ENCODE results near the gene ZFP91.

The ZFP91 gene

GRCh38 chr11:58632510-58632909 is 53.6 kb downstream of the ZFP91 start:
- no peak for DNase-seq

GRCh38 chr11:58636587-58636986 is 57.7 kb downstream of the ZFP91 start:
- no peak for DNase-seq

GRCh38 chr11:58637371-58637770 is 58.5 kb downstream of the ZFP91 start:
- DNase-seq = no peak

- no peak for DNase-seq
Measured at GRCh38 chr11:58639103-58639502, 60.2 kb downstream of the ZFP91 start.

- no peak for DNase-seq
Measured at GRCh38 chr11:58639669-58640068, 60.8 kb downstream of the ZFP91 start.

GRCh38 chr11:58640386-58641023 is 61.6 kb downstream of the ZFP91 start:
- no peak for DNase-seq

GRCh38 chr11:58641341-58641740 is 62.5 kb downstream of the ZFP91 start:
- no peak for DNase-seq

GRCh38 chr11:58641803-58642581 is 63.1 kb downstream of the ZFP91 start:
- DNase-seq = no peak

GRCh38 chr11:58645854-58646253 is 67.0 kb downstream of the ZFP91 start:
- no peak for DNase-seq

GRCh38 chr11:58647141-58647699 is 68.4 kb downstream of the ZFP91 start:
- no peak for DNase-seq

- DNase-seq = no peak
Measured at GRCh38 chr11:58647866-58648265, 69.0 kb downstream of the ZFP91 start.

- DNase-seq = no peak
Measured at GRCh38 chr11:58649623-58650022, 70.8 kb downstream of the ZFP91 start.

- no peak for DNase-seq
Measured at GRCh38 chr11:58650496-58650895, 71.6 kb downstream of the ZFP91 start.

GRCh38 chr11:58652726-58653280 is 73.9 kb downstream of the ZFP91 start:
- DNase-seq = no peak

- peak; percentile 66 for DNase-seq
Measured at GRCh38 chr11:58654079-58654907, 75.4 kb downstream of the ZFP91 start.

GRCh38 chr11:58654908-58655296 is 76.0 kb downstream of the ZFP91 start:
- DNase-seq = no peak

- DNase-seq = no peak
Measured at GRCh38 chr11:58656348-58656747, 77.5 kb downstream of the ZFP91 start.

GRCh38 chr11:58658623-58659022 is 79.8 kb downstream of the ZFP91 start:
- DNase-seq = no peak

GRCh38 chr11:58659404-58659803 is 80.5 kb downstream of the ZFP91 start:
- DNase-seq = no peak

GRCh38 chr11:58659910-58660570 is 81.2 kb downstream of the ZFP91 start:
- DNase-seq = no peak

Measured in NCI-H446 treated with DMSO at 0.1 percent for 48 hours (cell line).